ENCODE measurements around the gene PIP5KL1.
A peak's percentile ranks its signal among the peaks of the same experiment; 100 is the strongest.

Gene PIP5KL1

GRCh38 chr9:127928676-127929624 lies 1.6 kb downstream of the PIP5KL1 start:
- DNase-seq, result no peak

DNA sequence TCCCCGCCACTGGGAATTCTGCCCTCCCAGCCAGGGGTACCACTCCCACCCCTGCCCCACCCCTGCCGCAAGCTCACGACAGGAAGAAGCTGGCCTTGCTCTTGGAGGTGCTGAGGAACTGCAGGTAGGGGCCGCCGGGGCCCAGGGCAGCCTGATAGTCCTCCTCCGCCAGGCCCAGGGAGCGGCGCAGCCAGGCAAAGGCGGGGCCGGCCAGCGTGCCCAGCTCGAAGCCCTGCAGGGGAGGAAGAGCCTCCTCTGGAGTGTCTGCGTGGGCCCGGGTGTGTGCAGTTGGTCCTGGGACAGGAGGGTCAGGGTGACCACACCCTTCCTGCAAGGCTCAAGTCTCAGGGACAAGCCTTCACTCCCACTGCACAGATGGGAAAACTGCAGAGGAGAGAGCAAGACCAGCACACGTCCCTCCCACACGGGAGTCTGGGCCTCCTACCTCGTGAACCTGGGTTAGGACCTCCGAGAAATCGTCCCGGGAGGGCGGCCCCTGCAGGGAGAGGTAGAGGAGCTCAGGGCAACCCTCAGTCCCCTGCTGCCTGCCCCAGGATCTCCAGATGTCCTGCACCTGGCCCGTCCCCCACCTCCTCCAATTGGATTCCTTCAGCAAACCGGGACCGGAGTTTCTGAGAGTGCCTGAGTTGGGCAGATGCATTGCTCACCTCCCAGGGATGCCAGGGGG lies 2.4 kb downstream of the PIP5KL1 start:
- no peak for DNase-seq

DNA sequence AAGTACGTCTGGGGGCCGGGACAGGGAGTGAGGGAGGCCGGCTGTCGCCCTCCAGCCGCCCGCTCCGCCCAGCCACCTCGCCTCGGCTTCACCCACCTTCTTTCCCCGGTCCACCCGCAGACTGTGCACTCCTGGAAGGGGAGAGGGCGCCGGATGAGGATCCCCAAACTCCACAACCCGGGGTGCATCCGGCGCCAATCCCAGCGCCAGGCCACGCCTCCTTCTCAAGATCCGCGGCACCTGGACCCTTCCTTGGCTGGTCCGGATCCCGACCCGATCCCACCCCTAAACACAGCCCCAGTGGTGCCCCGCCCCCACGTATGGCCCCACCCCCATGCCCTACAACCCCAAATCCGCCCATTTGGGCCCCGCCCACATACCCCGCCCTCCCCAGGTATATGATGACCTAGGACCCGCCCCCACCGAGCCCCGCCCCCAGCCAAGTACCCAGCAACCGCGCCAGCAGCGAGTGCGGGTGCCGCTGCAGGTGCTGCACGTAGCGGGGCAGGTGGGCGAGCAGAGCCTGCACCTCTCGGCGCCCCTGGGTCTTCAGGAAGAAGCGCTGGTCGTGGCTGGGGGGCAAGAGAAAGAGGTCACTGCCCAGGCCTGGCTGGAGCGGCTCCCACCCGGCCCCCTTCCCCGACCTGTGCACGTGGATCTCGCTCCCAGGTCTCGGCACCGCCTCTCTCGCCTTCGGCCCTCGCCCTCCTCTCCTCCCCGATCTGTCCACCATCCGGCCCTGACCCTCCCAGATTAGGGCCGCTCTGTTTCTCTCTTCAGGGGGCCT lies 3.2 kb downstream of the PIP5KL1 start:
- peak; percentile 81 for DNase-seq

DNA sequence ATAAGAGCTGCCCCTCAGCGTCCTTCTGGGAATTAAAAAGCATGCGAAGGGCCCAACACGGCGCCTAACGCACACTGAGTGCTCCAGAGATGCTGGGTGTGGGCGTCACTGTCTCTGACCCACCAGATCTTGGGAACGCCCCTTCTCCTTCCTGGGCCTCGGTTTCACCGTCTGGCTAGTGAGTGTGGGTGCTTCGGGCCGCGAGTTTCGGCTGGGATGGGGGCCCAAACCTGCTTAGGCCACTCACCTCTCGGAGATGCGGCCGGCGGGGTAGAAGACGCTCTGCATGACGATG lies 3.7 kb downstream of the PIP5KL1 start:
- no peak for DNase-seq

DNA sequence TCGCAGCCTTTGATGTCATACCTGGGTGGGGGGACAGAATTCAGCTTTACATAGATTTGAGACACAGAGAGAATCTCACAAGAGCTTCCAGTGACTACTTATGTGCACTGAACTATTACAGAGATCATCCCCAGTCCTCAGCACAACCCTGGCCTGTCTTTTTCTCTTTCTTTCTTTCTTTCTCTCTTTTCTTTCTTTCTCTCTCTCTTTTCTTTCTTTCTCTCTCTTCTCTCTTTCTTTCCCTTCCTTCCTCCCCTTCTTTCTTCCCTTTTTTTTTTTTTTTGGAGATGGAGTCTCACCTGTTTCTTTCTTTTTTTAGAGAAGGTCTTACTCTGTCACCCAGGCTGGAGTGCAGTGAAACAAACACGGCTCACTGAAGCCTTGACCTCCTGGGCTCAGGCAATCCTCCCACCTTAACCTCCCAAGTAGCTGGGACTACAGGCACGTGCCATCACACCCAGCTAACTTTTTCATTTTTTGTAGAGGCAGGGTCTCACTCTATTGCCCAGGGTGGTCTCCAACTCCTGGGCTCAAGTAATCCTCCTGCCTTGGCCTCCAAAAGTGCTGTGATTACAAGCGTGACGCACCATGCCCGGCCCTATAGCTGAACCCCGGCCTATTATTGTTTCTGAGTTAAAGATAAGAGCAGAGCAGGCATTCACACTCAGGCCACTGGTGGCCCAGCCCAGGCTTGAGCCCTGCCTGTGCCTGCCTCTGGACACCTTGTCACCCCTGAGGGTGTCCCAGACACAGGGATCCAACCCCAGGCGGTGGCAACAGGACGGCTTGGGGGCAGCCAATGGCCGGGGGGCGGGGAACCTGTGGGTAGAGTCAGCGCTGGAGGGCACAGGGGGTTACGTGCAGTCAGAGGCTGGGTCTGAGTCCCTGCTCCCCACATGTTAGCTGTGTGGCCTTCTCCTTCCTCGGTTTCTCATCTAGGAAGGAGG lies 4.3 kb downstream of the PIP5KL1 start:
- no peak for DNase-seq

DNA sequence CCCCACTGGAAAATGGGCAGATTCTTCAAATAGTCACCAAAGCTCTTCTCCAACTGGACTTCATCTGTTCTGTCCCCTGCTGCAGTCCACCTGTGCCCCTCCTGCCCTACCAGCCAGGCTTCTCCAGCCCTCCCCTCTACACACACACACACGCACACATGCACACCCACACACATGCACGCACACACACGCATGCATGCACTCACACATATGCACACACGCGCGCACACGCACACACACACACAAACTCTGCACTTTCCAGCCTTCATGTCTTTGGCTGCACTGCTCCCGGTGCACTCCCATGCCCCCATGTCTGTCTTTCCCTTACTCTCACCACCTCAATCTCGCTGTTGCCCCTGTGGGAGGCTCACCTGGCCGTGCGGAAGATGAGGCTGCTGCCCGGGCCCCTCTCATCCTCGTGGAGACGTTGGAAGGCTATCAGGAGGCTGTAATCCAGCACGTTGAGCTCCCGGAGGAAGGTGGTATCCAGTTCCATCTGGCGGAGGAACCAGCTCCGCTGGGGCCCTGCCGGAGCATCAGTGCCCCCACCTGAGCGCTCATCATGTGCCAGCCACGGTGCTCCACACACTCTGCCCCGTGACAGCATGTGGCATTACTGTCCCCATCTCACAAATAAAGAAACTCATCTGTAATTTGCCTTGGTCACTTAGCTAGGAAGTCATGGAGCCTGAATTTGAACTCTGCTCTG lies 5.7 kb downstream of the PIP5KL1 start:
- no peak for DNase-seq

DNA sequence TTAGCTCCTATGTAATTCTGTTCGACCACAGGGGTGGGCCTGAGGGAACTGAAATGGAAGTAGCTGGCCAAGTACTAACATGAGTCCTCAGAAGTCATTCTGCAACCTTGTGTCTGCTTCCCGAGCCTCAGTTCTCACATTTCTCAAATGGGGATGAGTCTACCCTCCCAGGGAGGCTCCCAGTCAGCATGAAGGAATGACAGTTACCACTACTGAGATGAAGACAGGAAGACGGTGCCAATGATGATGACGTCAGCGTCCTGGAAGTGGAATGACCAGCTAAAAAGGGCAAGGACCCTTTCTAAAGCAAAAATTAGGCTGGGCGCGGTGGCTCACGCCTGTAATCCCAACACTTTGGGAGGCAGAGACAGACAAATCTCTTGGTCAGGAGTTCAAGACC lies 6.8 kb downstream of the PIP5KL1 start:
- DNase-seq, result no peak

DNA sequence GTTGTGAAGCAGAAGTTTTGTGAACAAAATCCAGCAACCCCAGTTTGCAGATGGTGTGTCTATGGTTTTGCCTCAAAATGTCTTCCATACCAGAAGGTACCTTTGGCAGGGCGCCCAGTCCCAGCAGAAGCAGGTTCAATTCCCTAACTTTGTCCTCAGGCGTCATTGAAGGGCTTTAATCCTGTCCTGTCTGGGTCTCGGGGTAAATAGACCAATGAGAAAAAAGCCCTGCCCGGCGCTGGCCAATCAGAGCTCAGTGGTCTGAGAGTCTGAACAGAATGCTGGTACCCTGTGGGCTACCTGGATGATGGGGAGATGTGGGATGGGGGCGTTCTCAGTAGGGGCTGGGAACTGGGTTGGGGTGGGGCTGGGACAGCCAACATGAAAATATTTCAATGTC lies 7.5 kb downstream of the PIP5KL1 start:
- DNase-seq, result no peak

DNA sequence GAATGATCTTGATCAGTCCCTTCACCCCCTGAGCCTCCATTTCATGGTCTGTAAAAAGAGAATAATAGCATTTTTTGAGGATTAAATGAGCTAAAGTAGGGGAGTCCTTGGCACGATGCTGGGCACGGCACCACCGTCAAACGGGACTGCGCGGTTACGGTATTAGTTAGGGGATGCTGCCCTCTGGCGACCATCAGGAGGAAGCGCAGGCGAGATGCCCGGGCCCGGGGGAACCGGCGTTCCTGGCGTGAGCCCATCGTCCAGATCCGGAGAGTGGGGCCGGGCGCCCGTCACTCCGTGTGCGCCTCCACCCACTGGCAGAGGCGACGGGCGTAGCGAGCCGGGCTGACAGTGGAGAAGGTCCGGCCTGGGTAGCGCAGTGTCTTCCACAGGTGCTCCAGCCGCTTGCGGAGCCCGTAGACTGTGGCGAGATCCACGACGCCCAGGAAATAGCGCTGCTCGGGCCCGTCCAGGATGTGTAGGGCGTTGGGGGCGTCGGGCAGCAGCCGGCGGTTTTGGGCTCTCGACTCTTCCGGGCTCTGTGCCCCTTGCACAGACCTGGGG lies 8.9 kb downstream of the PIP5KL1 start:
- no peak for DNase-seq

- no peak for DNase-seq
These were observed 9.8 kb downstream of the PIP5KL1 start for GRCh38 chr9:127920794-127921193.

- no peak for DNase-seq
These were observed 11.2 kb downstream of the PIP5KL1 start for GRCh38 chr9:127919253-127919815.

GRCh38 chr9:127918183-127919107 lies 12.1 kb downstream of the PIP5KL1 start:
- no peak for DNase-seq

- no peak for DNase-seq
These were observed 13.0 kb downstream of the PIP5KL1 start for GRCh38 chr9:127917603-127918002.

GRCh38 chr9:127916720-127917581 lies 13.6 kb downstream of the PIP5KL1 start, which contains the start of gene ST6GALNAC4:
Gene ST6GALNAC4, minus strand, starts transcription at chr9:127917041. Its CDS starts 622 bp downstream, at chr9:127916419.
- DNase-seq, result peak; percentile 69

- DNase-seq, result no peak
These were observed 14.5 kb downstream of the PIP5KL1 start for GRCh38 chr9:127915801-127916719.

DNA sequence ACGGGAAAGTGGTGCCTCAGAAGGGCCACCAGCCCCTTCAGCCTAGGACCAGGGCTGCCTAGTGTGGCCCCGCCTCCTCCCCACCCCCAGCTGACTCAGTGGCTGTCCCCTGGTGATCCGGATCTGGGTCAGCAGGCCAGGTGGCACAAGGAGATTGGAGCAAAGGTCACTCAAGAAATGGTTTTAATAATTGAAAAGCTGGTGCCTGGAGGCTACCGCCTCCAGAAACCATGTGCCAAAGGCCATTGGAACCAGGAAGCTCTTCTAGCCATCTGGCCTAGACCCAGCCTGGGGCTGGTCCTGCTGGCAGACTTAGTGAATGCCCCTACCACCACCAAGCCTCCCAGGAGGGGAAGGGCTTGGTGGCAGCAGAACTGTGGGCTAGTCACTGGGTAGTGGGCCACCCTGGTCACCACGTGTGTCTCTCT lies 15.2 kb downstream of the PIP5KL1 start:
- DNase-seq, result no peak

GRCh38 chr9:127913682-127914081 lies 16.9 kb downstream of the PIP5KL1 start:
- DNase-seq, result peak; percentile 62

DNA sequence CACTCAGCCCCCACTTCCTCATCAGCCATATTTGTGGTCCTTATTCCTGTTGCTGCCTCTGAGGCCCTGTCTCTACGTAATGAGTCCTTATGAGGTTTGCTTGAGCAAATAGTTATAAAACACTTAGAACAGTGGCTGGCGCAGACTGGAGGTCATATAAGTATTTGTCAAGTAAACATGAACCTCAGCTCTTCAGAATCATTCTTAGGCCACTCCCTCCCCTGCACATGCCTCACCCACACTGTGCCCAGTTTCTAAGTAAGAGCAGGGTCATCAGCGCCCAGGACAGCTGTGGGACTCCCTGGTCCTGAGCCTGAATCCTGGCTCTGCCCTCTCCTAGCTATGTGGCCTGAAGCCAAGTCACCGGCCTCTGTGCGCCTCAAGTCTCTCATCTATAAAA lies 17.7 kb downstream of the PIP5KL1 start:
- peak; percentile 81 for DNase-seq
